ENCODE data around the gene PCDHGA1.

The PCDHGA1 gene

DNA sequence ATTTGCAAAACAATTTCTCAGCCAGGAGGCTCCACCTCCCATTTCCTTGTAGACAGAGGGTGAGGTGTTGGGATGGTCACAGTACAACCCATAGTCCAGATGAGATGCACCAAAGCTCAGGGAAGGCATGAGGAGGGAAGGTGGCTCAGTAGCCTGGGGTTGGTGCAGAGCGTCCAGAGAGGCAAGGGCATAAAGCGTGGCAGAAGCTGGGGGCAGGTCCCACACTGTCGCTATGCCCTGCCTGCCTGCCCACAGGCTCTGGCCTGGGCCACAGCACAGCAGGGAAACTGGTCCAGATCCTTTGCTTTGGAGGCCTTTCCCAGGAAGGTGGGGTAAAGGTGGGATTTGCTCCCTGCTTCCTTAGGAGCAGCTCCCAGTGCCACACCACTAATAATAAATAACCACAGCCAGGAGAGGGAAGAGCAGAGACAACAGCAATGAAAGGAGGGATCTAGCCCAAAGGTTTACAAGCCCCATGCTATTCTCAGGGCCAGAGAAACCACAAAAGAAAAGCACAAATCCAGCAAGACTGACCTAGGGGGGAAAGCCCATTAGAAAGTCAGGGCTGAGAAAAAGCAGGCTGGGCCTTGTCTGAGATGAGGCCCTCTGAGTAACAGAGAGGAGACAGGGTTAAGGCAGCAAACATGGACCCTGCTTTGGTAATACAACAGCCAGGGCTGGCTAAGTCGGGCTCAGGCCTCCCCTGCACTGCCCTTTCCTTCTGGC is 185.8 kb downstream of the PCDHGA1 start:
- no peak for DNase-seq

DNA sequence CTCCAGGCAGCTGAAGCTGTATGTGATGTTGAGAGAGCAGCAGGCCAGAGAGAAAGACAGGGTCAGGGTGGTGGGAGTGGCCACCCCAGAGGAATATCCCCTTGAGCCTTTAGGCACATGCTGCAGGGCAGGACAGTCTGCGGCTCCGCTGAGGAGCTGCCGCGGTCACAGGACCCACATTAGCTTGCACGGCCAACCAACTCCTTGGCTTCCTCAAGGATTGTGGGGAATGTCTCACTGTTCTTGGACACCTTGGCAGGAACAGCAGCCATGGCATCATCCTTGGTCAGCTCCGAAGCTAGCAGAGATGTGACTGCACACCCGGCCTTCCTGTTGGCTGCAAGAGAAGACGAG is 186.3 kb downstream of the PCDHGA1 start:
- DNase-seq: no peak

DNA sequence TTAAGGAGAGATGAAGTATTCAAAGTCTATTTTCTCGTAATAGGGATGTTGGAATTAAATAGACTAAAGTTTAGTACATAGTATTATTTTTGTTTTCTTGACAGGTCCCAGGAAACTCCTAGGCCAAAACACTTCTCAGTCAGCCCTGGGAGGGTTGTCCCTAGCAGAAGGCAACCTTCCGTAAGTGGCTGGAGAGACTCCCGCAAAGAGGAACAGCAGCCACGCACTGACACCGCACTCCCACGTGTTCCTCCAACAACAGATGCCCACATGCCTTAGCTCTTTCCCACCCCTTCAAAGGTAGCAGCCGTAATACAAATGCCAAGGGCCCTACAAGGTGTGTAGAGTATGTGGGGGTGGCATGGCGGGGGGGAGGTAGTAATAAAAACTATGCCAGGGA is 187.0 kb downstream of the PCDHGA1 start:
- no peak for DNase-seq

DNA sequence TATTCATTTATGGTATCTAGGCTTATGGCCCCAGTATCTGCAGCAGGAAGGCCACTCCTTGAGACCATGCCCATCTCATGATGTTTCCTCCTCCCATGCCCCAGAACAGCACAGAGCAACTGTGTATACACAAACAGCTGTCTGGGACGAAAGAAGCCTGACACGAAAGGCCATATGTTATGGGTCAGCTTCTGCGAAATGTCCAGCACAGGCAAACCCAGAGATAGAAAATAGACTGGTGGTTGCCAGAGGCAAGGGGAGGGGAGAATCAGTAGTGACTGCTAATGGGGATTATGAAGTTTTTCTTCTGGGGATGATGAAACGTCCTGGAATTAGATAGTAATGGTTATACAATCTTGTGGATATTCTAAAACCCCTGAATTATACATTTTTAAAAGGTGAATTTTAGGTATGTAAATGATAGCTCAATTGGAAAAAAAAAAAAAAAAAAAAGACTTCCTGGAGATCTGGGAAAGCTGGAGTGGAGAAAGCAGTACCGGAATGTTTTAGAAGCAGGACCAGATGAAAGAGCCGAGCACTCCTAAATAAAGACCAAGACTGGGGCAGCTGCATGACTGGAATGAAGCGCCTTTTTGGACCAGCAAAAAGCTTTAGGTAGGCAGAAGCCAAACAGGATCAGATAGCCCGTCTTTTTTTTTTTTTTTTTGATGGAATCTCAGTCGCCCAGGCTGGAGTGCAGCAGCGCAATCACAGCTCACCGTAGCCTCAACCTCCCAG is 187.7 kb downstream of the PCDHGA1 start:
- no peak for DNase-seq

- no peak for DNase-seq
Observed at GRCh38 chr5:141518618-141519015, 188.3 kb downstream of the PCDHGA1 start.

GRCh38 chr5:141519605-141520565 is 189.6 kb downstream of the PCDHGA1 start:
- DNase-seq: no peak

DNA sequence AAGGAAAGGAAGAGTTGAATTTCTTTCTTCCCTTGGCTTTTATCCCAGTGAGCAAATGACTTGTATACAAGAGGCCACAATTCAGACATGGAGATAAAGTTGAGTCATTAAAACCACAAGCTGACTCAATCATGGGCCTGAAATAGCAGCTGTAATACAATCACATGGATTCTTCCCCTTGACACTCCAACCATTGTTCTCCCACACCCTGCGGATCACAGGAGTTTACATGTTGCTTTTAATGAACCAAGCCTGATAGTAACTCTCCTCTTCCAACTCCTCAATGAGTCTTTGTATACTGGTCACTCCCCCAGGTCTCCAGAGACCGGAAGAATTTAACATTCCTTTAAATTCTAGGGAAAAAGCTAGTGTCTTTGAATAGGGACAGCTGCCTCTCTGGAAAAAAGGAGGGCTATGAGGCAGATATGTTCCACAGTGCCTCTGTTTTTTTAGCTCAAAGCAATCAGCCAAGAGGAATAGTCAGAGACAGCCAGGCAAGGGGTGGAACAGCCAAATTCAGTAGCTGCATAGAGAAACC is 191.0 kb downstream of the PCDHGA1 start:
- peak; percentile 50 for DNase-seq

GRCh38 chr5:141522301-141522700 is 192.0 kb downstream of the PCDHGA1 start:
- DNase-seq: no peak

- DNase-seq: no peak
Observed at GRCh38 chr5:141523991-141524390, 193.7 kb downstream of the PCDHGA1 start.

- DNase-seq: peak; percentile 87
Observed at GRCh38 chr5:141524604-141525597, 194.6 kb downstream of the PCDHGA1 start.

DNA sequence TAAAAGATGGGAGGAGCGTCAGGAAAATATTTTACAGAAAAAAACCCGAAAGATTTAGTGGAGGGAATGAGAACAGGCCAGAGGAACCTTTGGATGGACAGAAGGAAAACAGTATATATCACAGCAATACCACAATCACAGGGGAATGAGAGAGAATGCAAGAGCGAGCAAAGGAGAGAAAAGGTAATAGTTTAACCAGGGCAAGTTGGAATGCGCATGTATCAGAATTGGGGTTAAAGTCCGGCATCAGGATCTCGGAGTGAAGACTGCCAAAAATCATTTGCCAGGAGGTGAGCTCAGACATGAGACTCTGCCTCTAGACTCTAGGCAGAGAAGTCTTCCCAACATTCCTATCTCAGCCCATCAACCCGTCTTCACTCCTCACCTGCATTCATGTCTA is 195.3 kb downstream of the PCDHGA1 start:
- DNase-seq: no peak

GRCh38 chr5:141527426-141527825 is 197.1 kb downstream of the PCDHGA1 start:
- DNase-seq: no peak

DNA sequence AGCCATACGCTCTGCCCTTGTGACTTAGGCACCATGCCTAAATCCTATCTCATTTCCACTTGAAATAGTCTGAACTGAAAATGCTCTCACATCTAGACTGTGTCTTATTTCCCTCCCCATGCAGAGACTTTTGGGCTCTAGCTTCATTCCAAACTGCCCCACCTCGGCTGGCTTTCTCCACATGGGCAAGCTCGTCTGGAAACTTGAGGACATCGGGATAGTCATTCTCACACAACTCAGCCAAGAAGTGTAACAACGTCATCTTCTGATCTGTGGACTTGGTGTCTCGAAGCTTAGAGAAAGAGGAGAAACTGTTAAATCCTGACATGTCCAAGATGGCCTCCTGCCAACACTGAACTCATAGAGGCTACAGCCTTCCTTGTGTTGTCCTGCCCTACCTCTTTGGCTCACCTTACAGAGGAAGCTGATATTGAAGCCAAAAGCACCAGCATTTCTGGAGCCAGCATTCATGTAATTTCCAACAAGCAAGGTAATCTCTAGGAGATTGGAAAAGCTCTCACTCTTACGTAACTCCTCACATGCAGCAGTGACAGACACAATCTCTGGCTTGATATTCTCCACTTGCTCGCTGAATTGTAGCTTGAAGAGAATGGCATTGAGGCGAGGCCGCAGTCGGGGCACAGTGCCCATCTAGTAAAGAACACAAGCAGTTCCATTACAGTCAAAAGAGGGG is 198.1 kb downstream of the PCDHGA1 start:
- no peak for DNase-seq

- no peak for DNase-seq
Observed at GRCh38 chr5:141529002-141529401, 198.7 kb downstream of the PCDHGA1 start.

DNA sequence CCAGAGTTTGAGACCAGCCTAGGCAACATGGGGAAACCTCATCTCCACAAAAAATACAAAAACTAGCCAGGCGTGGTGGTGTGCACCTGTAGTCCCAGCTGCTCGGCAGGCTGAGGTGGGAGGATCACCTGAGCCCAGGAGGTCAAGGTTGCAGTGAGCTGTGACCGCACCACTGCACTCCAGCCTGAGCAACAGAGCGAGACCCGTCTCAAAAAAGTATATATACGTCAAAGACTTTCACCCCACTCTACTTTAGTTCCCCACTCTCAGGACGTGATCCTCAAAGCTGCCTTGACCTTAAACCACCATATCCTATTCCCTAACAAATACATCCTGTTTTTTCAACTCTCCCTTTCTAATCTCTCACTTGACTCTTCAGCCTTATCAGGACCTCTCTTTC is 199.6 kb downstream of the PCDHGA1 start:
- DNase-seq: no peak

DNA sequence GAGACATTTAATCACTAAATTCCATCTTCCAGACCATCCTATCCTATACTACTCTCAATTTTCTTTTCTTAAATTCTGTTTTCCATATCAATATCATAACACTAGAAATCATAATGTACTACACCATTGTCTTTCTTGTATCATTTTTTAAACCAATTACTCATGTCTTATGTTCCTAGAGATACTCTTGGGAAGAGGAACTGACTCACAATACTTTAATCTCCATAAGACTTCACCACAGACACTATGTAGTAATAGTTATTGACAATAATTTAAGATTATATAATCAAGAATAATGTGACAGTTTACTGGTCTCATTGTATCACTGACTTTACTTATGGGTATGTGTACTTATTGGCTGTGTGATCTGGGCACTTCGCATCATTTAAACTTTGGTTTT is 202.4 kb downstream of the PCDHGA1 start:
- no peak for DNase-seq

DNA sequence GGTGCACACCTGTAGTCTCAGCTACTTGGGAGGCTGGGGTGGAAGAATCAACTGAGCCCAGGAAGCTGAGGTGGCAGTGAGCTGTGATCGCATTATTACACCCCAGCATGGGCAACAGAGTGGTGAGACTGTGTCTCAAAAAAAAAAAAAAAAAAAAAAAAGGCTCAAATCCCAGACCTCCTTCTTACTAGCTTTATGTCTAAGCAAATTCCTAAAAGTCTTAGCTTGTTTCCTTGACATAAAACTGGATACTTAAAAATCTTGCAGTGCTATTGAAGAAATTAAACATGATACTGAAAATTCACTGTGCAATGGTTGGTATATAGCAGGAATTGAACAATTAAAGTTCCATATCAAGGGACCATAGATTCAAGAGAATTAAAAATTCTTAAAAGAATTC is 203.6 kb downstream of the PCDHGA1 start:
- no peak for DNase-seq

GRCh38 chr5:141534492-141535213 is 204.3 kb downstream of the PCDHGA1 start:
- DNase-seq: no peak

DNA sequence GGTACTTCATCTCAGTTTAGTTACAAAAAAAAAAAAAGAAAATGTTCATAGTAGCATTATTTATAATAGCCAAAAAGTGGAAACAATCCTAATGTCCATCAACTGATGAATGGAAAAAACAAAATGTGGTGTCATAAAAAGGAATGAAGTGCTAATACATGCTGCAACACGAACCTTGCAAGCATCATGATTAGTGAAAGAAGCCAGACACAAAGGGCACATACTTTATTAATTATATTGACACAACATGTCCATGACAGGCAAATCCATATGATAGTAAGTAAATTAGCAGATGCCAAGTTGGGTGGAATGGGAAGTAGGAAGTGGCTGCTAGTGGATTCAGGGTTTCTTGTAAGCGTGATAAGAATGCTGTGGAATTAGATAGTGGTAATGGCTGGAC is 212.7 kb downstream of the PCDHGA1 start:
- no peak for DNase-seq

DNA sequence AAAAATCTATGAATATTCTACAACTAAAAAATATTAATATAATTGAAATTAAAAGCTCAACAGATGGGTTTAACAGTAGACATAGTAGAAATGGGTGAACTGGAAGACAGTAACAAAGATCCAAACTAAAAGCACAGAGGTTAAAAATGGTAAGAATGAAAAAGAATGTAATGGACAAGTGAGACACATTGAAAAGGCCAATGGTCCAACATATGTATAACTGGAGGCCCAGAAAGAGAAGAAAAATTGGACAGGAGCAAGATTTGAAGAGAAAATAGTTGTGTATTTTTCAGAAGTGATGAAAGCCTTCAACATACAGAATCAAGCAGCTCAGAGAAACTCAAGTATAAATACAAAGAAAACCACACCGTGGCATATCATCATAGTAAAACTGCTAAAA is 217.2 kb downstream of the PCDHGA1 start:
- DNase-seq: no peak

GRCh38 chr5:141547921-141548320 is 217.6 kb downstream of the PCDHGA1 start:
- DNase-seq: no peak
